GM12878 (cell line): ENCODE data around the gene TLX1. TPM values are rescaled to one million over a fixed set of nuclear protein-coding genes. Genes with fewer than 3 reads are reported as not detected.

Experiments used
- ATAC-seq: fragments of 200-7000 bp; cut with Tn5 transposase; 3 replicates; pipeline ENCODE4 v1.9.1; 2020; ENCODE audit warnings: mild to moderate bottlenecking, moderate library complexity
- BruUV-seq: library from RNA; stranded (reverse); fragments of 400-500 nt; replicated peaks from 2 replicates; lab custom pipeline; 2021; lab: Mats Ljungman, UMichigan
- CTCF ChIA-PET: fragments of 300-600 bp; sonication (Branson Sonifier 250); formaldehyde crosslinking; extraction: SDS; loops from one replicate; lab custom pipeline; 2021; ENCODE audit warnings: inconsistent platforms; lab: Yijun Ruan, JAX
- POLR2A ChIA-PET: fragments of 350-600 bp; formaldehyde crosslinking; extraction: SDS; loops from one replicate; lab custom pipeline; 2021; ENCODE audit warnings: inconsistent platforms; lab: Charles Lee
- RAD21 ChIA-PET: fragments of 300-600 bp; sonication (Branson Sonifier 250); formaldehyde crosslinking; loops from one replicate; lab custom pipeline; 2023; ENCODE audit warnings: antibody characterized with exemption; ENCODE audit not compliant: unreplicated experiment; lab: Charles Lee
- SMC1A ChIA-PET: fragments of 300-600 bp; sonication (Branson Sonifier 250); formaldehyde crosslinking; loops from one replicate; lab custom pipeline; 2023; ENCODE audit not compliant: unreplicated experiment, uncharacterized antibody; lab: Charles Lee
- DNase-seq: peaks from one replicate; pipeline ENCODE4 v3.0.0-alpha.2; 2011; ENCODE audit warnings: low read depth, low spot score
- FAIRE-seq: peaks from 3 replicates; lab custom pipeline; 2011; peaks lifted over from hg19 to GRCh38; lab: Jason Lieb, UNC
- H2AFZ ChIP-seq: 2 replicates; pipeline ENCODE4 v1.6.0; 2011; ENCODE audit warnings: low read depth, low read length, control low read depth; ENCODE audit not compliant: control insufficient read depth
- H3K27ac ChIP-seq: 2 replicates; pipeline ENCODE4 v1.5.1; 2011; ENCODE audit warnings: control low read depth; ENCODE audit not compliant: control insufficient read depth, insufficient read depth
- H3K27me3 ChIP-seq, 2 experiments: replicated peaks in 1 of 2; 2 replicates each; pipeline versions ENCODE4 v1.6.0 to v1.6.1; 2011; ENCODE audit warnings: low read length in 1 of 2; ENCODE audit not compliant: control insufficient read depth in 2 of 2, insufficient read depth in 2 of 2
- H3K36me3 ChIP-seq, 2 experiments: 2 replicates each; pipeline ENCODE4 v1.5.1; 2011; ENCODE audit warnings: low read length in 1 of 2; ENCODE audit not compliant: control insufficient read depth in 2 of 2, insufficient read depth in 2 of 2
- H3K4me1 ChIP-seq: 2 replicates; pipeline ENCODE4 v1.6.1; 2011; ENCODE audit warnings: mild to moderate bottlenecking, low read length, moderate library complexity, mixed read lengths; ENCODE audit not compliant: control insufficient read depth, insufficient read depth
- H3K4me2 ChIP-seq: 2 replicates; pipeline ENCODE4 v1.6.0; 2011; ENCODE audit warnings: control low read depth; ENCODE audit not compliant: control insufficient read depth, insufficient read depth
- H3K4me3 ChIP-seq: fragments of 200-600 bp; sonication (generic); 2 replicates; pipeline ENCODE4 v1.5.1; 2016
- H3K79me2 ChIP-seq: 2 replicates; pipeline ENCODE4 v1.6.0; 2011; ENCODE audit warnings: low read length; ENCODE audit not compliant: control insufficient read depth, insufficient read depth
- H3K9ac ChIP-seq: 2 replicates; pipeline ENCODE4 v1.8.0; 2011; ENCODE audit warnings: low read length, control low read depth, mixed read lengths; ENCODE audit not compliant: control insufficient read depth, insufficient read depth
- H3K9me3 ChIP-seq: replicated peaks from 3 replicates; pipeline ENCODE4 v1.5.1; 2011; ENCODE audit warnings: mild to moderate bottlenecking, low read length; ENCODE audit not compliant: control insufficient read depth, insufficient read depth
- H4K20me1 ChIP-seq: 2 replicates; pipeline ENCODE4 v1.6.0; 2011; ENCODE audit not compliant: control insufficient read depth, insufficient read depth
- CUX1 ChIP-seq: IDR thresholded peaks from 2 replicates; pipeline ENCODE4 v1.6.1; 2012; ENCODE audit warnings: improper control_type of control experiment, low read depth, low read length; ENCODE audit not compliant: insufficient replicate concordance
- EED ChIP-seq: sonication (generic); IDR thresholded peaks from 2 replicates; pipeline ENCODE4 v1.6.1; 2016; ENCODE audit warnings: antibody characterized with exemption, low read depth
- FOXM1 ChIP-seq: IDR thresholded peaks from 2 replicates; pipeline ENCODE4 v1.6.1; 2012; ENCODE audit warnings: low read depth, mild to moderate bottlenecking, inconsistent platforms, low read length, moderate library complexity
- MYB ChIP-seq: fragments of 150-350 bp; IDR thresholded peaks from 2 replicates; pipeline ENCODE4 v1.6.1; 2014; ENCODE audit warnings: mild to moderate bottlenecking, low read depth, low read length, borderline replicate concordance
- NFIC ChIP-seq: IDR thresholded peaks from 2 replicates; pipeline ENCODE4 v1.6.1; 2012; ENCODE audit warnings: low read depth, mild to moderate bottlenecking, inconsistent platforms, low read length, moderate library complexity
- NFYB ChIP-seq: IDR thresholded peaks from 2 replicates; pipeline ENCODE4 v1.6.1; 2011; ENCODE audit warnings: low read depth, mild to moderate bottlenecking, low read length, improper control_type of control experiment, moderate library complexity; ENCODE audit not compliant: insufficient read depth
- RELA ChIP-seq: fragments of 450-650 bp; IDR thresholded peaks from 2 replicates; pipeline ENCODE4 v1.8.0; 2014; ENCODE audit warnings: borderline replicate concordance; ENCODE audit not compliant: partially characterized antibody
- SUPT20H ChIP-seq: IDR thresholded peaks from 2 replicates; pipeline ENCODE4 v1.6.1; 2011; ENCODE audit warnings: low read depth, mild to moderate bottlenecking, low read length, moderate library complexity, borderline replicate concordance; ENCODE audit not compliant: control insufficient read depth
- USF2 ChIP-seq: IDR thresholded peaks from 2 replicates; pipeline ENCODE4 v1.6.1; 2011; ENCODE audit warnings: low read depth, low read length, improper control_type of control experiment, borderline replicate concordance
- ZBTB11 ChIP-seq: fragments of 450-650 bp; formaldehyde crosslinking; IDR thresholded peaks from 2 replicates; pipeline ENCODE4 v1.5.0; 2022; ENCODE audit warnings: mild to moderate bottlenecking, missing genetic modification characterization
- ZSCAN29 ChIP-seq: fragments of 450-650 bp; IDR thresholded peaks from 2 replicates; pipeline ENCODE4 v1.6.1; 2017; ENCODE audit warnings: mild to moderate bottlenecking, moderate library complexity
- WGBS: methylation state at CpG from one replicate; pipeline ENCODE4 v1.1.6; 2016; ENCODE audit warnings: low lambda C conversion rate; ENCODE audit not compliant: insufficient replicate concordance, insufficient coverage; ENCODE audit errors: missing lambda C conversion rate; 5-methylcytosine and 5-hydroxymethylcytosine counted together
- in situ Hi-C: fragments of 300-500 bp; cut with MboI; formaldehyde crosslinking; loops from 9 replicates; pipeline ENCODE4 v1.14.3; 2018; ENCODE audit warnings: mixed read lengths
- intact Hi-C: fragments of 100-400 bp; cut with micrococcal nuclease; formaldehyde crosslinking; loops from one replicate; pipeline ENCODE4 v1.14.2; 2022; ENCODE audit not compliant: unreplicated experiment
- polyA plus RNA-seq, 11 experiments: library from polyadenylated mRNA; depleted of rRNA in 4 of 11; unstranded in 6 of 11; stranded (reverse) in 5 of 11; fragments of >200 nt; fragmentation: Nextera tagmentation in 4 of 11; fragmentation: Illumina TruSeq in 1 of 11; extraction: Ambion mirVana in 4 of 11; extraction: Trizol in 1 of 11; gene quantifications; 1 replicate in 1 of 11; 2 replicates in 10 of 11; pipeline versions ENCODE4 v1.2.1 to v1.2.3, GENCODE V29; 2011 to 2016; ENCODE audit warnings: inconsistent platforms in 2 of 11, missing spikeins in 2 of 11, low read depth in 1 of 11
- total RNA-seq, 4 experiments: library from RNA; depleted of rRNA in 3 of 4; stranded (reverse); fragments of >200 nt in 3 of 4; fragmentation: Illumina TruSeq in 1 of 4; extraction: Trizol in 1 of 4; gene quantifications; 2 replicates each; pipeline versions ENCODE4 v1.2.1 to v1.2.3, GENCODE V29; 2013 to 2021

TLX1 gene
- total and polyA plus RNA-seq, 10 of the 15 experiments (the other 5 are each of a cell fraction or from before 2014, with no cell fraction given) = not detected

DNA sequence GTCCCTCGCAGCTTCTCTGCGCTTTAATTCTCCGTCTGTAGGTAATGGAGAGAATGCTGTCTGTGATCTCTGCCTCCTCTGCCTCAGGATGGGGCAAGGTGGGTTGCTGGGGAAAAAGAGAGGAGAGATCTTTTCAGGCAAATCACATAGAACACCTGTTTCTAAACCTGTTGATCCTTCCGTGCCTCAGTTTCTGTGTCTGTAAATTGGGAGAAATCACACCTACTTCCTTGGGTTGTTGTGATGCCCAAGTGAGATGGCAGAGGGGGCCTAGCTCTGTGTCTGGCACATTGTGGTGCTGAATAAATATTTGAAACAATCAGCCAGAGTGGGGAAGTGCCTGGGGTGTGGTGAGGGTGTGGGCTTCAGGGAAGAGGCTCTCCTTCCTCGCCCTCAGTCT lies 40.5 kb upstream of the TLX1 start (continued):
- no peak for TF ChIP-seq ZBTB11 (CRISPR knock-in tag)
- no peak for TF ChIP-seq SUPT20H
- TF ChIP-seq NFIC = no peak
- TF ChIP-seq RELA = no peak
- TF ChIP-seq ZSCAN29 = no peak
- TF ChIP-seq MYB = no peak
- TF ChIP-seq, all 136 proteins: peak for 0

- Histone ChIP-seq H3K27me3 (peaks cover 1 to 4% of the 10 kb centered on the region in 2 experiments; a peak in 2 of 4 replicates), H3K4me3 (no peak overlapping the region), H2AFZ (no peak overlapping the region), H3K9me3 (no peaks in the 10 kb centered on the region), H3K9ac (no peak overlapping the region), H3K79me2 (no peaks in the 10 kb centered on the region), H4K20me1 (no peaks in the 10 kb centered on the region), H3K4me2 (no peak overlapping the region), H3K36me3 (no peaks in the 10 kb centered on the region), H3K27ac (no peak overlapping the region), H3K4me1 (no peaks in the 10 kb centered on the region)
- ChIA-PET POLR2A (no interaction called here), CTCF (interaction anchor here (0.8 to 13.8 kb wide), 6 partner anchors 8 to 50 kb away, joined by 3 to 231 read pairs (median 4); no protein-coding TSS in a partner anchor), RAD21 (interaction anchor here (0.8 to 1.0 kb wide), 2 partner anchors 10 to 49 kb away, joined by 3 read pairs; no protein-coding TSS in a partner anchor), SMC1A (no interaction called here)
- in situ Hi-C loops (no loop called here), intact Hi-C loops (no loop called here)
- no TSS peak for BruUV-seq
- no peak for FAIRE-seq
- ATAC-seq = no peak
- DNase-seq = no peak
- 22% methylated on average over 12 of the region's 12 CpGs for WGBS
- TF ChIP-seq CUX1 (no peak), EED (no peak), FOXM1 (no peak), USF2 (no peak), NFYB (no peak)
Observed at GRCh38 chr10:101091546-101092290, 39.4 kb upstream of the TLX1 start.
